SK-N-SH (cell line): ENCODE measurements around the gene ZKSCAN1. TPM values are rescaled to one million over a fixed set of nuclear protein-coding genes. Genes with fewer than 3 reads are reported as not detected.

Experiments used
- polyA plus RNA-seq, 3 experiments: library from polyadenylated mRNA; depleted of rRNA; stranded (reverse); fragments of >200 nt; gene quantifications; 2 replicates each; pipeline ENCODE4 v1.2.3, GENCODE V29; 2012

ZKSCAN1 gene
- polyA plus RNA-seq, 1 of the 3 experiments (the other 2 are of a cell fraction) = 21.1 TPM

Other genes starting within 250 kb of the ZKSCAN1 start
- not detected in 2 replicates for gene CYP3A4, start 231.4 kb upstream of the ZKSCAN1 start, polyA plus RNA-seq (2012; rRNA removed)
- not detected in 2 replicates for gene CYP3A43, start 187.6 kb upstream of the ZKSCAN1 start, polyA plus RNA-seq (2012; rRNA removed)
- not detected in 2 replicates for gene OR2AE1, start 138.6 kb upstream of the ZKSCAN1 start, polyA plus RNA-seq (2012; rRNA removed)
- gene TRIM4, start 96.1 kb upstream of the ZKSCAN1 start, polyA plus RNA-seq (2012; rRNA removed) = 6.6 and 7.6 TPM in 2 replicates
- gene GJC3, start 86.0 kb upstream of the ZKSCAN1 start, polyA plus RNA-seq (2012; rRNA removed) = not detected in 2 replicates
- 0.15 TPM in 1 of 2 replicates, not detected in the other for gene AZGP1, start 39.6 kb upstream of the ZKSCAN1 start, polyA plus RNA-seq (2012; rRNA removed)
- gene ZSCAN21, start 34.2 kb downstream of the ZKSCAN1 start, polyA plus RNA-seq (2012; rRNA removed) = 17.5 and 22.8 TPM in 2 replicates
- 30.5 and 45.2 TPM in 2 replicates for gene ZNF3, start 66.1 kb downstream of the ZKSCAN1 start, polyA plus RNA-seq (2012; rRNA removed)
- gene COPS6, start 73.4 kb downstream of the ZKSCAN1 start, polyA plus RNA-seq (2012; rRNA removed) = 413 and 435 TPM in 2 replicates
- 235 and 241 TPM in 2 replicates for gene MCM7, start 85.8 kb downstream of the ZKSCAN1 start, polyA plus RNA-seq (2012; rRNA removed)
- 35.0 and 39.2 TPM in 2 replicates for gene AP4M1, start 86.0 kb downstream of the ZKSCAN1 start, polyA plus RNA-seq (2012; rRNA removed)
- 31.7 and 70.5 TPM in 2 replicates for gene TAF6, start 103.8 kb downstream of the ZKSCAN1 start, polyA plus RNA-seq (2012; rRNA removed)
- gene CNPY4, start 104.0 kb downstream of the ZKSCAN1 start, polyA plus RNA-seq (2012; rRNA removed) = 52.0 and 65.0 TPM in 2 replicates
- gene MBLAC1, start 111.4 kb downstream of the ZKSCAN1 start, polyA plus RNA-seq (2012; rRNA removed) = 2.5 and 4.4 TPM in 2 replicates
- 600 and 630 TPM in 2 replicates for gene LAMTOR4, start 133.3 kb downstream of the ZKSCAN1 start, polyA plus RNA-seq (2012; rRNA removed)
- gene TRAPPC14, start 143.1 kb downstream of the ZKSCAN1 start, polyA plus RNA-seq (2012; rRNA removed) = 13.9 and 16.4 TPM in 2 replicates
- gene GAL3ST4, start 153.0 kb downstream of the ZKSCAN1 start, polyA plus RNA-seq (2012; rRNA removed) = 9.0 and 9.4 TPM in 2 replicates
- 12.9 and 14.2 TPM in 2 replicates for gene GPC2, start 161.8 kb downstream of the ZKSCAN1 start, polyA plus RNA-seq (2012; rRNA removed)
- 0.10 and 0.31 TPM in 2 replicates for gene STAG3, start 162.3 kb downstream of the ZKSCAN1 start, polyA plus RNA-seq (2012; rRNA removed)
- gene PVRIG, start 204.4 kb downstream of the ZKSCAN1 start, polyA plus RNA-seq (2012; rRNA removed) = not detected in 2 replicates